GM23338 (cell line): ENCODE results near the gene ANO1. TPM values are rescaled to one million over a fixed set of nuclear protein-coding genes. Genes with fewer than 3 reads are reported as not detected.

Experiments used
- ATAC-seq: fragments of 200-7000 bp; cut with Tn5 transposase; 3 replicates; pipeline ENCODE4 v1.9.1; 2020
- DNase-seq: peaks from one replicate; pipeline ENCODE4 v3.0.0-alpha.2; 2015; ENCODE audit warnings: low spot score
- H2AFZ ChIP-seq: fragments of 200-600 bp; sonication (generic); 2 replicates; pipeline ENCODE4 v1.8.0; 2016; ENCODE audit warnings: antibody characterized with exemption, mild to moderate bottlenecking, moderate library complexity
- H3F3A ChIP-seq: fragments of 200-600 bp; sonication (generic); replicated peaks from 2 replicates; pipeline ENCODE4 v1.8.0; 2017; ENCODE audit warnings: antibody characterized with exemption, mixed run types, low read depth
- H3K27ac ChIP-seq: fragments of 200-600 bp; sonication (generic); 2 replicates; pipeline ENCODE4 v1.6.1; 2016; ENCODE audit warnings: low read depth
- H3K27me3 ChIP-seq: fragments of 200-600 bp; sonication (generic); 2 replicates; pipeline ENCODE4 v1.8.0; 2016; ENCODE audit warnings: mild to moderate bottlenecking, mixed run types, moderate library complexity; ENCODE audit not compliant: insufficient read depth
- H3K36me3 ChIP-seq: fragments of 200-600 bp; sonication (generic); 2 replicates; pipeline ENCODE4 v1.8.0; 2016; ENCODE audit warnings: mild to moderate bottlenecking; ENCODE audit not compliant: insufficient read depth
- H3K4me1 ChIP-seq: fragments of 200-600 bp; sonication (generic); 2 replicates; pipeline ENCODE4 v1.8.0; 2016; ENCODE audit warnings: mild to moderate bottlenecking, moderate library complexity; ENCODE audit not compliant: insufficient read depth
- H3K4me2 ChIP-seq: fragments of 200-600 bp; sonication (generic); 2 replicates; pipeline ENCODE4 v1.7.1; 2017; ENCODE audit warnings: mixed run types
- H3K4me3 ChIP-seq: fragments of 200-600 bp; sonication (generic); 2 replicates; pipeline ENCODE4 v1.6.1; 2016; ENCODE audit warnings: mixed run types
- H3K79me2 ChIP-seq: fragments of 200-600 bp; sonication (generic); replicated peaks from 2 replicates; pipeline ENCODE4 v1.8.0; 2017; ENCODE audit warnings: mild to moderate bottlenecking; ENCODE audit not compliant: insufficient read depth
- H3K9me2 ChIP-seq: fragments of 200-600 bp; sonication (generic); 2 replicates; pipeline ENCODE4 v1.8.0; 2017; ENCODE audit not compliant: insufficient read depth
- H4K20me1 ChIP-seq: fragments of 200-600 bp; sonication (generic); replicated peaks from 2 replicates; pipeline ENCODE4 v1.8.0; 2017; ENCODE audit warnings: mild to moderate bottlenecking; ENCODE audit not compliant: insufficient read depth
- H3K27ac Mint-ChIP-seq: 2 replicates; pipeline ENCODE4 v1.8.0; 2020; ENCODE audit warnings: inconsistent platforms, mild to moderate bottlenecking, moderate library complexity, mixed read lengths
- H3K27me3 Mint-ChIP-seq: 3 replicates; pipeline ENCODE4 v1.8.0; 2022; ENCODE audit warnings: low read depth, mild to moderate bottlenecking, moderate library complexity, mixed read lengths, inconsistent platforms; ENCODE audit not compliant: insufficient read depth, poor library complexity
- H3K36me3 Mint-ChIP-seq: 3 replicates; pipeline ENCODE4 v1.8.0; 2021; ENCODE audit warnings: low read depth, mild to moderate bottlenecking, inconsistent platforms, moderate library complexity, mixed read lengths
- H3K4me1 Mint-ChIP-seq: 3 replicates; pipeline ENCODE4 v1.8.0; 2020; ENCODE audit warnings: mild to moderate bottlenecking, inconsistent platforms, mixed read lengths
- H3K4me3 Mint-ChIP-seq: 3 replicates; pipeline ENCODE4 v1.8.0; 2021; ENCODE audit warnings: moderate library complexity, mild to moderate bottlenecking, inconsistent platforms, mixed read lengths
- H3K9me3 Mint-ChIP-seq: 3 replicates; pipeline ENCODE4 v1.8.0; 2020; ENCODE audit warnings: moderate library complexity, mild to moderate bottlenecking, inconsistent platforms, mixed read lengths
- CREB1 ChIP-seq: fragments of 250-450 bp; sonication (Bioruptor Pico); IDR thresholded peaks from 2 replicates; pipeline ENCODE4 v1.5.0; 2020; ENCODE audit warnings: low read depth, mild to moderate bottlenecking, moderate library complexity
- CTCF ChIP-seq, 2 experiments: fragments of 200-600 bp in 1 of 2; sonication (generic) in 1 of 2; conservative IDR thresholded peaks; 2 replicates each; pipeline versions ENCODE4 v1.5.1 to v1.6.1; 2016 to 2017; ENCODE audit warnings: antibody characterized with exemption in 2 of 2, low read depth in 2 of 2, mild to moderate bottlenecking in 2 of 2, moderate library complexity in 1 of 2
- ETS1 ChIP-seq: IDR thresholded peaks from 2 replicates; pipeline ENCODE4 v1.6.1; 2016; ENCODE audit warnings: antibody characterized with exemption
- EZH2 ChIP-seq: fragments of 200-600 bp; sonication (generic); IDR thresholded peaks from one replicate; pipeline ENCODE4 v1.8.0; 2017; ENCODE audit warnings: antibody characterized with exemption, mild to moderate bottlenecking, low read depth; ENCODE audit not compliant: unreplicated experiment
- EZH2phosphoT487 ChIP-seq: fragments of 200-600 bp; sonication (generic); IDR thresholded peaks from one replicate; pipeline ENCODE4 v1.8.1; 2018; ENCODE audit warnings: antibody characterized with exemption; ENCODE audit not compliant: unreplicated experiment
- JUNB ChIP-seq: IDR thresholded peaks from one replicate; pipeline ENCODE4 v1.6.1; 2016; ENCODE audit warnings: antibody characterized with exemption; ENCODE audit not compliant: unreplicated experiment
- NANOG ChIP-seq: IDR thresholded peaks from 2 replicates; pipeline ENCODE4 v1.6.1; 2016; ENCODE audit warnings: antibody characterized with exemption, borderline replicate concordance
- POLR2AphosphoS5 ChIP-seq: IDR thresholded peaks from 2 replicates; pipeline ENCODE4 v1.6.1; 2016; ENCODE audit warnings: antibody characterized with exemption, low read depth
- REST ChIP-seq: IDR thresholded peaks from one replicate; pipeline ENCODE4 v1.6.1; 2018; ENCODE audit warnings: antibody characterized with exemption; ENCODE audit not compliant: unreplicated experiment
- STAT1 ChIP-seq: IDR thresholded peaks from one replicate; pipeline ENCODE4 v1.6.1; 2016; ENCODE audit warnings: antibody characterized with exemption; ENCODE audit not compliant: unreplicated experiment
- ZNF114 ChIP-seq: fragments of 250-450 bp; sonication (Bioruptor Pico); IDR thresholded peaks from 2 replicates; pipeline ENCODE4 v1.5.0; 2020; ENCODE audit warnings: mild to moderate bottlenecking, moderate library complexity
- ZNF331 ChIP-seq: fragments of 250-450 bp; sonication (Bioruptor Pico); IDR thresholded peaks from 2 replicates; pipeline ENCODE4 v1.5.0; 2020; ENCODE audit warnings: low read depth, mild to moderate bottlenecking, moderate library complexity
- polyA plus RNA-seq: library from polyadenylated mRNA; unstranded; fragments of >200 nt; fragmentation: Nextera tagmentation; extraction: Ambion mirVana; gene quantifications from 2 replicates; pipeline ENCODE4 v1.2.1, GENCODE V29; 2016
- total RNA-seq: library from RNA; depleted of rRNA; stranded (reverse); fragments of >200 nt; shearing (Covaris generic); gene quantifications from 2 replicates; pipeline ENCODE4 v1.2.3, GENCODE V29; 2014

Gene ANO1
- total and polyA plus RNA-seq, 2 experiments from 2014 or later = 1.4 to 3.4 TPM

GRCh38 chr11:70108250-70108649, 30.1 kb downstream of the ANO1 start:
- H3K4me1 Mint-ChIP-seq = peaks cover 42% of the 10 kb centered on the region
- no peak overlapping the region for H3K27ac ChIP-seq
- 0 out of 2 replicates have a peak, but pooled peaks cover 10% of the 10 kb centered on the region for H3K4me1 ChIP-seq
- no peaks in the 10 kb centered on the region for H3K79me2 ChIP-seq
- H3K9me3 Mint-ChIP-seq = no peaks in the 10 kb centered on the region
- no peak overlapping the region for H3K4me3 Mint-ChIP-seq
- H4K20me1 ChIP-seq = no peaks in the 10 kb centered on the region
- H3K36me3 Mint-ChIP-seq = no peaks in the 10 kb centered on the region; the same call in 2 of the 3 replicates
- H3K4me3 ChIP-seq = no peak overlapping the region
- H3K36me3 ChIP-seq = no peaks in the 10 kb centered on the region
- no peaks in the 10 kb centered on the region for H3K27me3 ChIP-seq
- H3F3A ChIP-seq = no peaks in the 10 kb centered on the region
- ATAC-seq = no peak
- H3K4me2 ChIP-seq = no peak overlapping the region
- H2AFZ ChIP-seq = no peak overlapping the region
- H3K9me2 ChIP-seq = no peaks in the 10 kb centered on the region
- peak overlapping the region; percentile 20; the same call in 1 of the 2 replicates for H3K27ac Mint-ChIP-seq
- peaks cover 10% of the 10 kb centered on the region for H3K27me3 Mint-ChIP-seq
- no peak for DNase-seq
- TF ChIP-seq STAT1 (no peak), POLR2AphosphoS5 (no peak), ZNF114 (no peak), EZH2phosphoT487 (no peak), JUNB (no peak), CREB1 (no peak), ZNF331 (no peak), EZH2 (no peak)

- Mint-ChIP-seq H3K36me3 (no peaks in the 10 kb centered on the region), H3K4me1 (peaks cover 36% of the 10 kb centered on the region), H3K27ac (no peak overlapping the region), H3K4me3 (no peak overlapping the region), H3K27me3 (peaks cover 10% of the 10 kb centered on the region), H3K9me3 (no peaks in the 10 kb centered on the region)
- Histone ChIP-seq H3F3A (no peaks in the 10 kb centered on the region), H3K27me3 (no peaks in the 10 kb centered on the region), H4K20me1 (no peaks in the 10 kb centered on the region), H3K36me3 (no peaks in the 10 kb centered on the region), H3K4me2 (no peak overlapping the region), H3K9me2 (no peaks in the 10 kb centered on the region), H3K27ac (no peak overlapping the region), H3K79me2 (no peaks in the 10 kb centered on the region), H3K4me3 (no peak overlapping the region), H3K4me1 (0 out of 2 replicates have a peak, but pooled peaks cover 10% of the 10 kb centered on the region), H2AFZ (no peak overlapping the region)
- ATAC-seq (no peak), DNase-seq (no peak)
- TF ChIP-seq EZH2phosphoT487 (no peak), ZNF114 (no peak), ZNF331 (no peak), STAT1 (no peak), EZH2 (no peak), CTCF (conservative IDR thresholded peaks at IDR 0.05; ENCODE audit: low read depth in 2 of 2) (no peak), REST (no peak), CREB1 (no peak), NANOG (no peak), POLR2AphosphoS5 (no peak), ETS1 (no peak)
These were observed 30.9 kb downstream of the ANO1 start for GRCh38 chr11:70109006-70109405.
